H1 (cell line): Measurements from ENCODE around the gene NDEL1. TPM values are rescaled to one million over a fixed set of nuclear protein-coding genes. Genes with fewer than 3 reads are reported as not detected.

Experiments used
- ASH2L ChIP-seq: fragments of 200-600, 300-600 bp; sonication (generic); IDR thresholded peaks from one replicate; pipeline ENCODE4 v1.7.1; 2017; ENCODE audit warnings: low read length
- BACH1 ChIP-seq: IDR thresholded peaks from 2 replicates; pipeline ENCODE4 v1.6.1; 2012; ENCODE audit warnings: low read length, improper control_type of control experiment
- CBX5 ChIP-seq: fragments of 300-800, 300-1000 bp; sonication (generic); IDR thresholded peaks from 2 replicates; pipeline ENCODE4 v1.7.1; 2016; ENCODE audit warnings: antibody characterized with exemption, low read length, low read depth
- CEBPB ChIP-seq: IDR thresholded peaks from 2 replicates; pipeline ENCODE4 v1.6.1; 2012; ENCODE audit warnings: low read depth, low read length
- CREB1 ChIP-seq: IDR thresholded peaks from 2 replicates; pipeline ENCODE4 v1.6.1; 2012; ENCODE audit warnings: inconsistent platforms
- CTBP2 ChIP-seq: IDR thresholded peaks from 2 replicates; pipeline ENCODE4 v1.7.0; 2011; ENCODE audit warnings: borderline replicate concordance, mild to moderate bottlenecking, moderate library complexity, mixed read lengths, low read length; ENCODE audit not compliant: insufficient read depth, insufficient read length
- CTCF ChIP-seq, 3 experiments: IDR thresholded peaks; 1 replicate in 2 of 3; 2 replicates in 1 of 3; pipeline versions ENCODE4 v1.5.1 to v1.6.1; 2011; ENCODE audit warnings: low read length in 3 of 3, mild to moderate bottlenecking in 3 of 3, inconsistent platforms in 2 of 3, low read depth in 1 of 3, moderate library complexity in 1 of 3; ENCODE audit not compliant: insufficient read depth in 1 of 3; ENCODE audit errors: control extremely low read depth in 1 of 3
- EGR1 ChIP-seq: IDR thresholded peaks from 2 replicates; pipeline ENCODE4 v1.6.1; 2011; ENCODE audit warnings: low read depth, low read length, borderline replicate concordance
- FOSL1 ChIP-seq: IDR thresholded peaks from 2 replicates; pipeline ENCODE4 v1.6.1; 2011; ENCODE audit warnings: mild to moderate bottlenecking, low read depth, low read length, moderate library complexity; ENCODE audit not compliant: insufficient read depth
- GABPA ChIP-seq: IDR thresholded peaks from 2 replicates; pipeline ENCODE4 v1.6.1; 2011; ENCODE audit warnings: mild to moderate bottlenecking, low read length, moderate library complexity, borderline replicate concordance; ENCODE audit not compliant: insufficient read depth
- JUND ChIP-seq: IDR thresholded peaks from 2 replicates; pipeline ENCODE4 v1.6.1; 2011; ENCODE audit warnings: mild to moderate bottlenecking, improper control_type of control experiment, low read length
- KDM1A ChIP-seq: fragments of 200-600, 300-600 bp; sonication (generic); IDR thresholded peaks from 2 replicates; pipeline ENCODE4 v1.7.1; 2016; ENCODE audit warnings: mild to moderate bottlenecking, low read length, borderline replicate concordance
- KDM4A ChIP-seq: IDR thresholded peaks from one replicate; pipeline ENCODE4 v1.7.1; 2012; ENCODE audit warnings: low read depth, mild to moderate bottlenecking, moderate library complexity, low read length, inconsistent platforms; ENCODE audit not compliant: severe bottlenecking
- NRF1 ChIP-seq: IDR thresholded peaks from 2 replicates; pipeline ENCODE4 v1.6.1; 2011; ENCODE audit warnings: mild to moderate bottlenecking, low read depth, low read length, improper control_type of control experiment
- POLR2A ChIP-seq, 2 experiments: IDR thresholded peaks; 1 replicate in 1 of 2; 2 replicates in 1 of 2; pipeline ENCODE4 v1.6.1; 2011; ENCODE audit warnings: low read depth in 2 of 2, low read length in 2 of 2, mild to moderate bottlenecking in 2 of 2; ENCODE audit errors: control extremely low read depth in 1 of 2
- POLR2AphosphoS5 ChIP-seq: IDR thresholded peaks from 2 replicates; pipeline ENCODE4 v1.6.1; 2011; ENCODE audit warnings: low read depth, low read length
- RBBP5 ChIP-seq: IDR thresholded peaks from 2 replicates; pipeline ENCODE4 v1.7.1; 2012; ENCODE audit warnings: low read depth, mild to moderate bottlenecking, inconsistent platforms, low read length, moderate library complexity, borderline replicate concordance
- SAP30 ChIP-seq: fragments of 300-600 bp; sonication (generic); IDR thresholded peaks from 2 replicates; pipeline ENCODE4 v1.7.1; 2012; ENCODE audit warnings: low read length, moderate library complexity, mild to moderate bottlenecking, inconsistent platforms; ENCODE audit not compliant: insufficient read depth, insufficient replicate concordance
- SIN3A ChIP-seq, 2 experiments: IDR thresholded peaks in 1 of 2; conservative IDR thresholded peaks in 1 of 2; 2 replicates each; pipeline ENCODE4 v1.6.1; 2011 to 2012; ENCODE audit warnings: low read length in 2 of 2, improper control_type of control experiment in 1 of 2, low read depth in 1 of 2, mild to moderate bottlenecking in 1 of 2
- SIRT6 ChIP-seq: IDR thresholded peaks from one replicate; pipeline ENCODE4 v1.7.1; 2012; ENCODE audit warnings: low read length, inconsistent platforms
- TCF12 ChIP-seq: IDR thresholded peaks from 2 replicates; pipeline ENCODE4 v1.6.1; 2011; ENCODE audit warnings: low read depth, mild to moderate bottlenecking, low read length
- ZNF274 ChIP-seq: IDR thresholded peaks from 2 replicates; pipeline ENCODE4 v1.7.0; 2012; ENCODE audit warnings: low read length, borderline replicate concordance; ENCODE audit errors: extremely low read depth
- polyA plus RNA-seq, 7 experiments: library from polyadenylated mRNA; depleted of rRNA in 3 of 7; stranded (reverse) in 5 of 7; unstranded in 2 of 7; fragments of >200 nt in 5 of 7; fragments of 200-250 nt in 2 of 7; gene quantifications; 1 replicate in 5 of 7; 2 replicates in 1 of 7; 4 replicates in 1 of 7; pipeline versions ENCODE4 v1.2.1 to v1.2.3, GENCODE V29; 2011 to 2013; ENCODE audit warnings: missing spikeins in 2 of 7, mixed read lengths in 2 of 7
- total RNA-seq: library from RNA; stranded (reverse); fragmentation: NEBNext Ultra II Directional; extraction: Animal tissue kit (Norgen Biotek cat#: 25700); gene quantifications from 2 replicates; pipeline ENCODE4 v1.2.1, GENCODE V29; 2021

NDEL1 gene
- total and polyA plus RNA-seq, 2 of the 8 experiments (the other 6 are each of a cell fraction or from before 2014, with no cell fraction given): 31.1 to 32.9 TPM

DNA sequence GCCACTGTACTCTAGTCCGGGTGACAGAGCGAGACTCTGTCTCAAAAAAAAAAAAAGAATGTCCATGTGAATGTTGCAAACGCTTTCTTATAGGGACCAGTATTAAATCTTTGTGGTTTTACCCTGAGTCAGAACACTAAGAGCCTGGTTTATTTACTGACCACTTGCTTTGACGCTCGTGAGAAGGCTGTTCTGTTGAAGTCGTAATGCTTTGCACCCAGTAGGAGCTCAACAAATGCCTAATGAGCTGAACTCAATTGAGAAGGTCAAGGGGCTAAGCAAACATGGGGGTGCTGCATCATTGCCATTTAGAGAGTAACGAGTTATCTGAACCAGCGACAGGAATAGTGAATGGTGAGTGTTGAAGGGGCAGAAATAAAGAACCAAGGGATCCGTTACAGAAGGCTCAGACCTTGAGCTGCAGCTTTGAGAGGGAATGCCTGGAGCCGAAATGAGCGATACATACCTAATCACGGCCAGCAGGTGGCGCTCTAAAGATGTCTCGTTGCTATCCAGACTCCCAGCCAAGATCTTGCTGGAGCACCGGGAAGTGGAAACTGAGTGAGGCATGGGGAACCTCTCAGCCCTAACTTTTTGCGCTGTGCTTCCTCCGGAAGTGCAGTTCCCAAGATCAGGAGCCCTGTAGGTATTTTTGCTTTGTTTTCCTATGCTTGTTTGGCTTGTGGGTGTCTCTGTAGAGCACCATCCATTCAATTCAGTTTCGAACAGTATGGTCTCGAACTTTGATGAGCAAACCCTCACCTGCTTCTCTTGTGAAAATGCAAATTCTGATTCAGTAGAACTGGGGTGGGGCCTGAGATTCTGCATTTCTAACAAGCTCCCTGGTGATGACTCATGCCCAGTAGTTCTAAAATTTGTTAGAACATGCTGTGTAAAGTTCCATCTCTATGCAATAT, 25.5 kb upstream of the NDEL1 start (continued):
- TF ChIP-seq POLR2AphosphoS5: no peak
- TF ChIP-seq SAP30: no peak
- no peak for TF ChIP-seq RBBP5
- no peak for TF ChIP-seq POLR2A (IDR thresholded peaks at IDR 0.05; ENCODE audit: control extremely low read depth in 1 of 2, low read depth in 2 of 2, low read length in 2 of 2)
- TF ChIP-seq EGR1: no peak
- no peak for TF ChIP-seq JUND
- no peak for TF ChIP-seq GABPA
- no peak for TF ChIP-seq FOSL1
- TF ChIP-seq CTCF (IDR thresholded peaks at IDR 0.05; ENCODE audit: control extremely low read depth in 1 of 3, insufficient read depth in 1 of 3, low read depth in 1 of 3, low read length in 3 of 3): peak; percentile 78 to 99 (median 82)
- no peak for TF ChIP-seq ASH2L
- no peak for TF ChIP-seq NRF1
- TF ChIP-seq CBX5: no peak
- TF ChIP-seq SIRT6: no peak
- TF ChIP-seq KDM4A: no peak
- no peak for TF ChIP-seq TCF12
- no peak for TF ChIP-seq SIN3A (conservative IDR thresholded peaks at IDR 0.05 in 1 of 2, IDR thresholded peaks at IDR 0.05 in 1 of 2; ENCODE audit: low read depth in 1 of 2, low read length in 2 of 2)
- TF ChIP-seq CEBPB: no peak
- TF ChIP-seq CREB1: peak; percentile 36; the same call in 1 of the 2 replicates
- no peak for TF ChIP-seq KDM1A
- TF ChIP-seq BACH1: no peak
- TF ChIP-seq ZNF274: no peak
- TF ChIP-seq CTBP2: no peak
